ENCODE results near the gene SMIM17.

- no peak for TF ChIP-seq CTCF (conservative IDR thresholded peaks at IDR 0.05; ENCODE audit: low read depth in 2 of 2)
- TF ChIP-seq EZH2 (IDR thresholded peaks at IDR 0.05; ENCODE audit: low read depth, unreplicated experiment), result no peak
Measured at GRCh38 chr19:56705939-56706338, 63.0 kb downstream of the SMIM17 start.

Measured in GM23338 (cell line).